ENCODE measurements around the gene GAN.

The GAN gene

GRCh38 chr16:81436386-81436785 lies 121.6 kb downstream of the GAN start:
- DNase-seq: no peak

GRCh38 chr16:81437865-81438264 lies 123.1 kb downstream of the GAN start:
- no peak for DNase-seq

All from NCI-H187 treated with DMSO at 0.1 percent for 48 hours (cell line).